ENCODE results near the gene MEIS1. TPM values are rescaled to one million over a fixed set of nuclear protein-coding genes. Genes with fewer than 3 reads are reported as not detected.

MEIS1 gene
- total and polyA plus RNA-seq, 2 experiments from 2014 or later: 19.1 to 44.4 TPM

- peak overlapping the region; percentile 75; the same call in 1 of the 2 replicates for H2AFZ ChIP-seq
- H3K27ac ChIP-seq: peak overlapping the region; percentile 83
- H3K4me1 ChIP-seq (ENCODE audit: insufficient read depth): peaks cover 38% of the 10 kb centered on the region
- H3K9me3 ChIP-seq (ENCODE audit: low read depth): no peaks in the 10 kb centered on the region
- H3K4me2 ChIP-seq (ENCODE audit: unreplicated experiment): peak overlapping the region; percentile 96
- peaks cover 13% of the 10 kb centered on the region for H3K36me3 ChIP-seq (ENCODE audit: low read depth)
- no peak for DNase-seq
- peaks cover 100% of the 10 kb centered on the region for H3K79me2 ChIP-seq (ENCODE audit: insufficient read depth)
- 65 to 76% methylated on average over 8 of the region's 8 CpGs for WGBS, 2 experiments (ENCODE audit: low coverage in 1 of 2, low lambda C conversion rate in 2 of 2, missing lambda C conversion rate in 2 of 2)
- TF ChIP-seq EZH2 (IDR thresholded peaks at IDR 0.05; ENCODE audit: insufficient read depth, poor library complexity, severe bottlenecking) (no peak), EZH2phosphoT487 (IDR thresholded peaks at IDR 0.05; ENCODE audit: insufficient read depth, low read depth) (no peak)
- H3K9me2 ChIP-seq (ENCODE audit: insufficient read depth): no peaks in the 10 kb centered on the region
- in situ Hi-C loops (cut with MboI): loop anchor here (25.0 kb wide), 2 partner anchors 790 to 1190 kb away; no protein-coding TSS in a partner anchor
- peak overlapping the region; percentile 71 for H3K4me3 ChIP-seq
- H4K20me1 ChIP-seq (ENCODE audit: insufficient read depth): no peaks in the 10 kb centered on the region
- peaks cover 11% of the 10 kb centered on the region; the same call in 1 of the 2 replicates for H3F3A ChIP-seq (ENCODE audit: insufficient read depth)
- H3K27me3 ChIP-seq (replicated peaks; ENCODE audit: insufficient read depth): no peaks in the 10 kb centered on the region
- peak overlapping the region; percentile 95 for H3K9ac ChIP-seq
Measured at GRCh38 chr2:66446941-66447340, 12.0 kb downstream of the MEIS1 start.

GRCh38 chr2:66447677-66448076 lies 12.8 kb downstream of the MEIS1 start:
- peaks cover 11% of the 10 kb centered on the region; the same call in 1 of the 2 replicates for H3F3A ChIP-seq (ENCODE audit: insufficient read depth)
- in situ Hi-C loops (cut with MboI): loop anchor here (25.0 kb wide), 2 partner anchors 790 to 1190 kb away; no protein-coding TSS in a partner anchor
- H2AFZ ChIP-seq: no peak overlapping the region
- peak overlapping the region; percentile 96 for H3K4me2 ChIP-seq (ENCODE audit: unreplicated experiment)
- H4K20me1 ChIP-seq (ENCODE audit: insufficient read depth): no peaks in the 10 kb centered on the region
- peak overlapping the region; percentile 71 for H3K4me3 ChIP-seq
- H3K9me2 ChIP-seq (ENCODE audit: insufficient read depth): no peaks in the 10 kb centered on the region
- peak overlapping the region; percentile 95 for H3K9ac ChIP-seq
- peak; percentile 12 for DNase-seq
- 71 to 78% methylated on average over 2 of the region's 2 CpGs for WGBS, 2 experiments (ENCODE audit: low coverage in 1 of 2, low lambda C conversion rate in 2 of 2, missing lambda C conversion rate in 2 of 2)
- peaks cover 100% of the 10 kb centered on the region for H3K79me2 ChIP-seq (ENCODE audit: insufficient read depth)
- peaks cover 37% of the 10 kb centered on the region for H3K4me1 ChIP-seq (ENCODE audit: insufficient read depth)
- no peaks in the 10 kb centered on the region for H3K27me3 ChIP-seq (replicated peaks; ENCODE audit: insufficient read depth)
- H3K9me3 ChIP-seq (ENCODE audit: low read depth): no peaks in the 10 kb centered on the region
- H3K36me3 ChIP-seq (ENCODE audit: low read depth): peaks cover 17% of the 10 kb centered on the region
- H3K27ac ChIP-seq: peak overlapping the region; percentile 83
- TF ChIP-seq EZH2phosphoT487 (IDR thresholded peaks at IDR 0.05; ENCODE audit: insufficient read depth, low read depth): no peak
- TF ChIP-seq EZH2 (IDR thresholded peaks at IDR 0.05; ENCODE audit: insufficient read depth, poor library complexity, severe bottlenecking): no peak

GRCh38 chr2:66448136-66448991 lies 13.4 kb downstream of the MEIS1 start:
- TF ChIP-seq EZH2phosphoT487 (IDR thresholded peaks at IDR 0.05; ENCODE audit: insufficient read depth, low read depth): no peak
- TF ChIP-seq EZH2 (IDR thresholded peaks at IDR 0.05; ENCODE audit: insufficient read depth, poor library complexity, severe bottlenecking): no peak
- Histone ChIP-seq H3K9me2 (ENCODE audit: insufficient read depth) (no peaks in the 10 kb centered on the region), H3K79me2 (ENCODE audit: insufficient read depth) (peaks cover 100% of the 10 kb centered on the region), H3F3A (ENCODE audit: insufficient read depth) (peaks cover 4% of the 10 kb centered on the region; the same call in 1 of the 2 replicates), H3K9me3 (ENCODE audit: low read depth) (no peaks in the 10 kb centered on the region), H3K4me2 (ENCODE audit: unreplicated experiment) (peak overlapping the region; percentile 96), H3K27ac (no peak overlapping the region; the same call in 1 of the 2 replicates), H3K4me3 (peak overlapping the region; percentile 71; the same call in 1 of the 2 replicates), H3K36me3 (ENCODE audit: low read depth) (peaks cover 22% of the 10 kb centered on the region), H4K20me1 (ENCODE audit: insufficient read depth) (no peaks in the 10 kb centered on the region), H3K4me1 (ENCODE audit: insufficient read depth) (peaks cover 37% of the 10 kb centered on the region), H2AFZ (no peak overlapping the region), H3K9ac (0 out of 2 replicates have a peak overlapping the region, but pooled peaks have one; percentile 95), H3K27me3 (replicated peaks; ENCODE audit: insufficient read depth) (no peaks in the 10 kb centered on the region)
- in situ Hi-C loops (cut with MboI): loop anchor here (25.0 kb wide), 2 partner anchors 789 to 1189 kb away; no protein-coding TSS in a partner anchor
- no peak for DNase-seq
- WGBS, 2 experiments (ENCODE audit: low coverage in 1 of 2, low lambda C conversion rate in 2 of 2, missing lambda C conversion rate in 2 of 2): 68 to 70% methylated on average over 3 of the region's 3 CpGs

DNA sequence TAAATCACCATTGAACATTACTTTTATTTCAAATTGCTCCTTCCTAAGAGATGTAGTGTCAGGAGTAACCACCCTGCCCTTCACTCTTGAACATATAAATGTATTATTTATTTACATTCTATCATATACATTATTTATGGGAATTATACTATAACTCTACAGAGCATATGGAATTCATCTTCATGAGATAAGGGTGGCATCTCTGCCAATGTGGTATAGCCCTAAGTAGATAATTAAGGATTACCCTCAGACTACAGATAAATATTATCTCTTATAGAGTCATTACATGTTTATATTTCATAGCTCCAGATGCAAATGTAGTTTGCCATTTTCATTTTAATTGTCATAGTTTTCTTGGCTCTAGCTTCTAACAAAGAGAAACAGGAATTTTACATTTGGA lies 17.3 kb downstream of the MEIS1 start:
- Histone ChIP-seq H3K9ac (no peak overlapping the region), H4K20me1 (ENCODE audit: insufficient read depth) (no peaks in the 10 kb centered on the region), H3K27me3 (replicated peaks; ENCODE audit: insufficient read depth) (no peaks in the 10 kb centered on the region), H3K4me2 (ENCODE audit: unreplicated experiment) (no peak overlapping the region), H3K4me3 (no peak overlapping the region), H3K9me3 (ENCODE audit: low read depth) (no peaks in the 10 kb centered on the region), H3K36me3 (ENCODE audit: low read depth) (peaks cover 32% of the 10 kb centered on the region), H3K27ac (no peak overlapping the region), H3K9me2 (ENCODE audit: insufficient read depth) (no peaks in the 10 kb centered on the region), H2AFZ (no peak overlapping the region), H3K4me1 (ENCODE audit: insufficient read depth) (peaks cover 32% of the 10 kb centered on the region), H3F3A (ENCODE audit: insufficient read depth) (peaks cover 3% of the 10 kb centered on the region; the same call in 1 of the 2 replicates), H3K79me2 (ENCODE audit: insufficient read depth) (peaks cover 100% of the 10 kb centered on the region)
- TF ChIP-seq EZH2phosphoT487 (IDR thresholded peaks at IDR 0.05; ENCODE audit: insufficient read depth, low read depth) (no peak), EZH2 (IDR thresholded peaks at IDR 0.05; ENCODE audit: insufficient read depth, poor library complexity, severe bottlenecking) (no peak)
- in situ Hi-C loops (cut with MboI): no loop called here
- no peak for DNase-seq

Measured in GM23248 (cell line).